CD14-positive monocyte (primary cell): ENCODE results near the gene ZCCHC10. TPM values are rescaled to one million over a fixed set of nuclear protein-coding genes. Genes with fewer than 3 reads are reported as not detected.

Experiments
- DNase-seq, 3 donors: peaks; one replicate each; pipeline ENCODE4 v3.0.0-alpha.2; 2011 to 2022
- H2AFZ ChIP-seq: 2 replicates; pipeline ENCODE4 v1.6.0; 2012; ENCODE audit warnings: mild to moderate bottlenecking, low read depth, low read length, inconsistent platforms; ENCODE audit not compliant: insufficient read depth, poor library complexity, severe bottlenecking
- H3K27ac ChIP-seq, 2 donors: 1 replicate in 1 of 2; 2 replicates in 1 of 2; pipeline ENCODE4 v1.5.1; 2012 to 2013; ENCODE audit warnings: low read length in 2 of 2, control low read depth in 1 of 2, inconsistent platforms in 1 of 2, low read depth in 1 of 2, mild to moderate bottlenecking in 1 of 2
- H3K27me3 ChIP-seq, 2 donors: one replicate each; pipeline versions ENCODE4 v1.6.0 to v1.6.1; 2011 to 2013; ENCODE audit warnings: low read length in 2 of 2; ENCODE audit not compliant: control insufficient read depth in 2 of 2, insufficient read depth in 2 of 2
- H3K36me3 ChIP-seq, 2 donors: replicated peaks in 1 of 2; 1 replicate in 1 of 2; 2 replicates in 1 of 2; pipeline versions ENCODE4 v1.5.1 to v1.6.1; 2012 to 2013; ENCODE audit warnings: low read length in 2 of 2, control low read depth in 1 of 2, inconsistent platforms in 1 of 2, mild to moderate bottlenecking in 1 of 2; ENCODE audit not compliant: insufficient read depth in 2 of 2, control insufficient read depth in 1 of 2
- H3K4me1 ChIP-seq, 2 donors: 1 replicate in 1 of 2; 2 replicates in 1 of 2; pipeline versions ENCODE4 v1.5.1 to v1.6.1; 2012 to 2013; ENCODE audit warnings: low read length in 2 of 2, control low read depth in 1 of 2, inconsistent platforms in 1 of 2, mild to moderate bottlenecking in 1 of 2, moderate library complexity in 1 of 2; ENCODE audit not compliant: insufficient read depth in 2 of 2, control insufficient read depth in 1 of 2
- H3K4me2 ChIP-seq: replicated peaks from 2 replicates; pipeline ENCODE3; 2012; ENCODE audit warnings: low read length, moderate library complexity, mild to moderate bottlenecking; ENCODE audit not compliant: poor library complexity, severe bottlenecking; ENCODE audit errors: extremely low read depth
- H3K4me3 ChIP-seq, 3 experiments: fragments of 200-600 bp in 1 of 3; sonication (generic) in 1 of 3; replicated peaks in 1 of 3; 1 replicate in 2 of 3; 2 replicates in 1 of 3; pipeline ENCODE4 v1.5.1; 2011 to 2013; ENCODE audit warnings: low read length in 3 of 3, mild to moderate bottlenecking in 3 of 3, control low read depth in 2 of 3, low read depth in 2 of 3, inconsistent platforms in 1 of 3, moderate library complexity in 1 of 3
- H3K79me2 ChIP-seq: 2 replicates; pipeline ENCODE4 v1.6.0; 2012; ENCODE audit warnings: mild to moderate bottlenecking, control low read depth, inconsistent platforms, low read length, moderate library complexity; ENCODE audit not compliant: insufficient read depth
- H3K9ac ChIP-seq: 2 replicates; pipeline ENCODE4 v1.6.0; 2017; ENCODE audit warnings: low read length, mild to moderate bottlenecking; ENCODE audit not compliant: insufficient read depth, poor library complexity, severe bottlenecking
- H3K9me3 ChIP-seq, 2 donors: replicated peaks in 1 of 2; 1 replicate in 1 of 2; 2 replicates in 1 of 2; pipeline versions ENCODE4 v1.5.1 to v1.6.1; 2012 to 2013; ENCODE audit warnings: low read length in 2 of 2, control low read depth in 1 of 2; ENCODE audit not compliant: control insufficient read depth in 1 of 2, insufficient read depth in 1 of 2
- H4K20me1 ChIP-seq: 2 replicates; pipeline ENCODE4 v1.6.0; 2012; ENCODE audit warnings: mild to moderate bottlenecking, low read length, control low read depth, moderate library complexity; ENCODE audit not compliant: insufficient read depth
- H3K27ac Mint-ChIP-seq, 7 donors: one replicate each; pipeline ENCODE4 v1.8.0; 2020; ENCODE audit warnings: mild to moderate bottlenecking in 7 of 7, mixed read lengths in 7 of 7, moderate library complexity in 6 of 7, inconsistent platforms in 2 of 7
- H3K27me3 Mint-ChIP-seq, 3 donors: one replicate each; pipeline ENCODE4 v1.8.0; 2021 to 2022; ENCODE audit warnings: low read depth in 3 of 3, mild to moderate bottlenecking in 3 of 3, mixed read lengths in 3 of 3, moderate library complexity in 3 of 3, inconsistent platforms in 1 of 3
- H3K36me3 Mint-ChIP-seq, 2 donors: one replicate each; pipeline ENCODE4 v1.8.0; 2020; ENCODE audit warnings: mixed read lengths in 2 of 2, inconsistent platforms in 1 of 2, mild to moderate bottlenecking in 1 of 2
- H3K4me1 Mint-ChIP-seq: one replicate; pipeline ENCODE4 v1.8.0; 2020; ENCODE audit warnings: mild to moderate bottlenecking, mixed read lengths
- H3K4me3 Mint-ChIP-seq, 2 donors: one replicate each; pipeline ENCODE4 v1.8.0; 2020; ENCODE audit warnings: mild to moderate bottlenecking in 2 of 2, mixed read lengths in 2 of 2, moderate library complexity in 1 of 2
- H3K9me3 Mint-ChIP-seq, 7 donors: one replicate each; pipeline ENCODE4 v1.8.0; 2020 to 2022; ENCODE audit warnings: mixed read lengths in 7 of 7, mild to moderate bottlenecking in 6 of 7, moderate library complexity in 6 of 7, inconsistent platforms in 2 of 7
- CTCF ChIP-seq: fragments of 200-600 bp; IDR thresholded peaks from one replicate; pipeline ENCODE4 v1.8.0; 2022; ENCODE audit warnings: antibody characterized with exemption, mild to moderate bottlenecking
- WGBS: methylation state at CpG from one replicate; pipeline ENCODE4 v1.1.5; 2013; ENCODE audit warnings: missing lambda C conversion rate; ENCODE audit not compliant: insufficient coverage; 5-methylcytosine and 5-hydroxymethylcytosine counted together
- intact Hi-C, 2 donors: fragments of 100-400 bp; cut with micrococcal nuclease; formaldehyde crosslinking; loops; one replicate each; pipeline versions ENCODE4 v1.15.0 to v1.15.1; 2023
- polyA plus RNA-seq, 3 donors: library from polyadenylated mRNA; depleted of rRNA in 1 of 3; unstranded in 2 of 3; stranded (reverse) in 1 of 3; fragments of 300-500 nt in 2 of 3; fragments of >200 nt in 1 of 3; fragmentation: Illumina TruSeq in 2 of 3; gene quantifications; 1 replicate in 2 of 3; 2 replicates in 1 of 3; pipeline ENCODE4 v1.2.3, GENCODE V29; 2012 to 2021

The ZCCHC10 gene
- polyA plus RNA-seq, 3 donors, result 10.7 to 52.7 (median 45.3) TPM

GRCh38 chr5:133054697-133055471 is 28.5 kb upstream of the ZCCHC10 start:
- no CpG with 5 or more reads among the region's 7 CpGs for WGBS
- Mint-ChIP-seq H3K27ac (no peak overlapping the region), H3K27me3 (no peaks in the 10 kb centered on the region), H3K4me1 (peaks cover 43% of the 10 kb centered on the region), H3K36me3 (peaks cover 3 to 4% of the 10 kb centered on the region in 2 donors), H3K9me3 (no peaks in the 10 kb centered on the region), H3K4me3 (no peak overlapping the region)
- Histone ChIP-seq H3K9ac (no peak overlapping the region), H4K20me1 (peaks cover 68% of the 10 kb centered on the region), H2AFZ (no peak overlapping the region), H3K79me2 (peaks cover 89% of the 10 kb centered on the region), H3K27ac (no peak overlapping the region), H3K4me1 (peaks cover 19 to 38% of the 10 kb centered on the region in 2 donors), H3K4me3 (no peak overlapping the region), H3K36me3 (no peaks in the 10 kb centered on the region), H3K27me3 (no peaks in the 10 kb centered on the region), H3K4me2 (no peak overlapping the region), H3K9me3 (no peaks in the 10 kb centered on the region)
- no peak for TF ChIP-seq CTCF
- DNase-seq, result no peak
- intact Hi-C loops, result loop anchor here in 1 of 2 donors (5.0 to 10.0 kb wide), 2 partner anchors 188 to 1320 kb away; partner anchors contain the start of genes GDF9, UBE2B and UQCRQ

GRCh38 chr5:133053448-133053847 is 27.1 kb upstream of the ZCCHC10 start:
- Histone ChIP-seq H3K79me2 (peaks cover 77% of the 10 kb centered on the region), H3K9me3 (no peaks in the 10 kb centered on the region), H3K4me3 (peak overlapping the region in 1 of 3 experiments; percentile 92), H3K27me3 (no peaks in the 10 kb centered on the region), H3K9ac (no peak overlapping the region), H4K20me1 (peaks cover 57% of the 10 kb centered on the region), H3K4me1 (peaks cover 19 to 35% of the 10 kb centered on the region in 2 donors), H3K4me2 (peak overlapping the region; percentile 88), H3K27ac (peak overlapping the region in 1 of 2 donors; percentile 99), H3K36me3 (no peaks in the 10 kb centered on the region), H2AFZ (no peak overlapping the region)
- DNase-seq, result no peak
- WGBS, result 96% methylated on average over 11 of the region's 15 CpGs
- Mint-ChIP-seq H3K4me1 (peaks cover 42% of the 10 kb centered on the region), H3K27ac (peak overlapping the region in 5 of 7 donors; percentile 68 to 100 (median 99)), H3K9me3 (no peaks in the 10 kb centered on the region), H3K36me3 (peaks cover 3 to 4% of the 10 kb centered on the region in 2 donors), H3K4me3 (peak overlapping the region; percentile 91 to 95), H3K27me3 (peaks cover 0 to under 1% (median 0%) of the 10 kb centered on the region in 3 donors)
- intact Hi-C loops, result loop anchor here in 1 of 2 donors (5.0 to 10.0 kb wide), 2 partner anchors 186 to 1321 kb away; partner anchors contain the start of genes GDF9, UBE2B and UQCRQ
- TF ChIP-seq CTCF, result no peak
